Measurements from ENCODE around the gene ZNF775. TPM values are rescaled to one million over a fixed set of nuclear protein-coding genes. Genes with fewer than 3 reads are reported as not detected.

ZNF775 gene
- total RNA-seq, 1 experiment from 2014 or later, result 3.7 TPM

- no peak for ATAC-seq
- ChIA-PET CTCF (no interaction called here), POLR2A (ENCODE audit: unreplicated experiment) (interaction anchor here (0.7 kb wide), 1 partner anchor 285 kb away, joined by 4 read pairs; no protein-coding TSS in a partner anchor)
- H3K79me2 ChIP-seq (ENCODE audit: low read length), result no peaks in the 10 kb centered on the region
- H4K20me1 ChIP-seq (ENCODE audit: low read length), result no peaks in the 10 kb centered on the region
- no peaks in the 10 kb centered on the region for H3F3A ChIP-seq (ENCODE audit: low read length, unreplicated experiment)
- no peaks in the 10 kb centered on the region for H3K4me1 ChIP-seq (ENCODE audit: insufficient read depth, low read length)
- H3K4me3 ChIP-seq (ENCODE audit: low read length), result no peak overlapping the region
- H3K36me3 ChIP-seq (ENCODE audit: low read depth, low read length), result no peaks in the 10 kb centered on the region
- no peaks in the 10 kb centered on the region for H3K9me2 ChIP-seq (replicated peaks; ENCODE audit: low read length)
- no peak for DNase-seq
- H3K27ac ChIP-seq (ENCODE audit: low read length), result no peak overlapping the region
- H3K27me3 ChIP-seq (ENCODE audit: low read length), result no peaks in the 10 kb centered on the region
- intact Hi-C loops (cut with micrococcal nuclease), result no loop called here
- H3K4me2 ChIP-seq (ENCODE audit: low read length), result no peak overlapping the region
- no peak overlapping the region for H3K9ac ChIP-seq (ENCODE audit: low read length)
- H2AFZ ChIP-seq (ENCODE audit: low read length), result no peak overlapping the region
- BruUV-seq (replicated peaks), result no TSS peak
- TF ChIP-seq EZH2phosphoT487 (IDR thresholded peaks at IDR 0.05; ENCODE audit: borderline replicate concordance, low read length), result no peak
- H3K9me3 ChIP-seq (ENCODE audit: low read length), result no peaks in the 10 kb centered on the region
Observed at GRCh38 chr7:150435390-150436073, 56.4 kb downstream of the ZNF775 start.

- H3F3A ChIP-seq (ENCODE audit: low read length, unreplicated experiment), result no peaks in the 10 kb centered on the region
- H3K4me3 ChIP-seq (ENCODE audit: low read length), result no peak overlapping the region
- CTCF ChIA-PET, result no interaction called here
- H3K9me2 ChIP-seq (replicated peaks; ENCODE audit: low read length), result no peaks in the 10 kb centered on the region
- H3K9ac ChIP-seq (ENCODE audit: low read length), result no peak overlapping the region
- no peak overlapping the region for H3K27ac ChIP-seq (ENCODE audit: low read length)
- no peak for DNase-seq
- POLR2A ChIA-PET (ENCODE audit: unreplicated experiment), result no interaction called here
- H4K20me1 ChIP-seq (ENCODE audit: low read length), result no peaks in the 10 kb centered on the region
- no peaks in the 10 kb centered on the region for H3K36me3 ChIP-seq (ENCODE audit: low read depth, low read length)
- H3K4me1 ChIP-seq (ENCODE audit: insufficient read depth, low read length), result no peaks in the 10 kb centered on the region
- BruUV-seq (replicated peaks), result no TSS peak
- no peaks in the 10 kb centered on the region for H3K79me2 ChIP-seq (ENCODE audit: low read length)
- no peak overlapping the region for H3K4me2 ChIP-seq (ENCODE audit: low read length)
- intact Hi-C loops (cut with micrococcal nuclease), result no loop called here
- H3K9me3 ChIP-seq (ENCODE audit: low read length), result no peaks in the 10 kb centered on the region
- no peak overlapping the region for H2AFZ ChIP-seq (ENCODE audit: low read length)
- no peaks in the 10 kb centered on the region for H3K27me3 ChIP-seq (ENCODE audit: low read length)
- TF ChIP-seq CTCF (conservative IDR thresholded peaks at IDR 0.05; ENCODE audit: low read depth, low read length) (no peak), EZH2phosphoT487 (IDR thresholded peaks at IDR 0.05; ENCODE audit: borderline replicate concordance, low read length) (no peak), EZH2 (IDR thresholded peaks at IDR 0.05; ENCODE audit: low read length, unreplicated experiment) (no peak)
- ATAC-seq, result no peak
Observed at GRCh38 chr7:150439967-150440366, 60.8 kb downstream of the ZNF775 start.

GRCh38 chr7:150441524-150441923, 62.4 kb downstream of the ZNF775 start:
- ATAC-seq, result no peak
- H3K4me3 ChIP-seq (ENCODE audit: low read length), result no peak overlapping the region
- H3K4me2 ChIP-seq (ENCODE audit: low read length), result no peak overlapping the region
- no peaks in the 10 kb centered on the region for H3F3A ChIP-seq (ENCODE audit: low read length, unreplicated experiment)
- H3K36me3 ChIP-seq (ENCODE audit: low read depth, low read length), result no peaks in the 10 kb centered on the region
- H3K79me2 ChIP-seq (ENCODE audit: low read length), result no peaks in the 10 kb centered on the region
- H3K9ac ChIP-seq (ENCODE audit: low read length), result no peak overlapping the region
- ChIA-PET CTCF (no interaction called here), POLR2A (ENCODE audit: unreplicated experiment) (no interaction called here)
- intact Hi-C loops (cut with micrococcal nuclease), result no loop called here
- BruUV-seq (replicated peaks), result no TSS peak
- no peak overlapping the region for H3K27ac ChIP-seq (ENCODE audit: low read length)
- no peak overlapping the region for H2AFZ ChIP-seq (ENCODE audit: low read length)
- H4K20me1 ChIP-seq (ENCODE audit: low read length), result no peaks in the 10 kb centered on the region
- TF ChIP-seq CTCF (conservative IDR thresholded peaks at IDR 0.05; ENCODE audit: low read depth, low read length) (no peak), EZH2 (IDR thresholded peaks at IDR 0.05; ENCODE audit: low read length, unreplicated experiment) (no peak), EZH2phosphoT487 (IDR thresholded peaks at IDR 0.05; ENCODE audit: borderline replicate concordance, low read length) (no peak)
- H3K27me3 ChIP-seq (ENCODE audit: low read length), result no peaks in the 10 kb centered on the region
- H3K4me1 ChIP-seq (ENCODE audit: insufficient read depth, low read length), result peaks cover 5% of the 10 kb centered on the region
- H3K9me2 ChIP-seq (replicated peaks; ENCODE audit: low read length), result no peaks in the 10 kb centered on the region
- H3K9me3 ChIP-seq (ENCODE audit: low read length), result no peaks in the 10 kb centered on the region
- DNase-seq, result no peak
